Duodenal mucosa (tissue), 2 donors: Measurements from ENCODE around the gene NKAPL.
"Not testable (repeated sequence)": the region's sequence is repeated elsewhere in the genome, so short reads cannot be mapped to it uniquely, and the experiment has no call there.

ENCODE experiments used
- H3K27ac ChIP-seq: one replicate; pipeline ENCODE4 v1.7.0; 2013; ENCODE audit warnings: low read depth, low read length
- H3K27me3 ChIP-seq, 2 donors: one replicate each; pipeline ENCODE4 v1.7.0; 2013; ENCODE audit warnings: low read length in 2 of 2, control low read depth in 1 of 2; ENCODE audit not compliant: insufficient read depth in 2 of 2, control insufficient read depth in 1 of 2
- H3K36me3 ChIP-seq, 2 donors: one replicate each; pipeline ENCODE4 v1.7.0; 2013; ENCODE audit warnings: low read length in 2 of 2, control low read depth in 1 of 2; ENCODE audit not compliant: insufficient read depth in 2 of 2, control insufficient read depth in 1 of 2
- H3K4me1 ChIP-seq, 2 donors: one replicate each; pipeline ENCODE4 v1.7.0; 2013; ENCODE audit warnings: low read length in 2 of 2, control low read depth in 1 of 2; ENCODE audit not compliant: insufficient read depth in 2 of 2, control insufficient read depth in 1 of 2
- H3K4me3 ChIP-seq, 2 donors: one replicate each; pipeline ENCODE4 v1.7.0; 2013; ENCODE audit warnings: low read length in 2 of 2, low read depth in 1 of 2
- H3K9ac ChIP-seq, 2 donors: one replicate each; pipeline ENCODE4 v1.7.0; 2013; ENCODE audit warnings: low read length in 2 of 2, low read depth in 1 of 2
- H3K9me3 ChIP-seq, 2 donors: one replicate each; pipeline ENCODE4 v1.7.0; 2013; ENCODE audit warnings: low read length in 2 of 2, control low read depth in 1 of 2; ENCODE audit not compliant: control insufficient read depth in 1 of 2

The NKAPL gene

GRCh38 chr6:28291573-28291972 lies 32.5 kb downstream of the NKAPL start:
- Histone ChIP-seq H3K27me3 (no peaks in the 10 kb centered on the region), H3K27ac (no peak overlapping the region)

GRCh38 chr6:28295326-28295725 lies 36.2 kb downstream of the NKAPL start:
- Histone ChIP-seq H3K9me3 (no peaks in the 10 kb centered on the region), H3K27me3 (no peaks in the 10 kb centered on the region), H3K36me3 (peaks cover 0 to 2% of the 10 kb centered on the region in 2 donors), H3K27ac (no peak overlapping the region), H3K4me3 (no peak overlapping the region), H3K4me1 (no peaks in the 10 kb centered on the region), H3K9ac (no peak overlapping the region)

More at GRCh38 chr6:28291573-28291972, 32.5 kb downstream of the NKAPL start:
- no peak overlapping the region for H3K4me3 ChIP-seq
- H3K4me1 ChIP-seq, result no peaks in the 10 kb centered on the region
- H3K9ac ChIP-seq, result no peak overlapping the region
- peaks cover 0 to 5% of the 10 kb centered on the region in 2 donors for H3K36me3 ChIP-seq
- H3K9me3 ChIP-seq, result no peaks in the 10 kb centered on the region

- no peaks in the 10 kb centered on the region for H3K27me3 ChIP-seq
- H3K27ac ChIP-seq, result no peak overlapping the region
- H3K9ac ChIP-seq, result no peak overlapping the region
- no peak overlapping the region for H3K4me3 ChIP-seq
- H3K9me3 ChIP-seq, result no peaks in the 10 kb centered on the region
- no peaks in the 10 kb centered on the region for H3K4me1 ChIP-seq
- peaks cover 0 to 2% of the 10 kb centered on the region in 2 donors for H3K36me3 ChIP-seq
Observed at GRCh38 chr6:28296520-28297060, 37.5 kb downstream of the NKAPL start.

GRCh38 chr6:28303570-28303969 lies 44.5 kb downstream of the NKAPL start:
- Histone ChIP-seq H3K27me3 (no peaks in the 10 kb centered on the region), H3K9ac (no peak overlapping the region), H3K4me3 (no peak overlapping the region), H3K9me3 (no peaks in the 10 kb centered on the region), H3K4me1 (no peaks in the 10 kb centered on the region), H3K36me3 (no peaks in the 10 kb centered on the region), H3K27ac (no peak overlapping the region)

GRCh38 chr6:28306363-28306762 lies 47.3 kb downstream of the NKAPL start:
- not testable (repeated sequence) for H3K27ac ChIP-seq, H3K36me3 ChIP-seq, H3K9me3 ChIP-seq, H3K4me1 ChIP-seq, H3K4me3 ChIP-seq, H3K27me3 ChIP-seq, H3K9ac ChIP-seq
